GM19455 (cell line): ENCODE results near the gene PRSS36.
"Not testable (repeated sequence)": the region's sequence is repeated elsewhere in the genome, so short reads cannot be mapped to it uniquely, and the experiment has no call there.

Source experiments
- ATAC-seq: cut with Tn5 transposase; IDR thresholded peaks from one replicate; pipeline ENCODE4 v1.9.1; 2021; ENCODE audit not compliant: unreplicated experiment

PRSS36 gene

GRCh38 chr16:31184888-31185287 is 35.0 kb upstream of the PRSS36 start:
- no peak for ATAC-seq

- ATAC-seq = no peak
Measured at GRCh38 chr16:31183432-31184428, 33.9 kb upstream of the PRSS36 start.

DNA sequence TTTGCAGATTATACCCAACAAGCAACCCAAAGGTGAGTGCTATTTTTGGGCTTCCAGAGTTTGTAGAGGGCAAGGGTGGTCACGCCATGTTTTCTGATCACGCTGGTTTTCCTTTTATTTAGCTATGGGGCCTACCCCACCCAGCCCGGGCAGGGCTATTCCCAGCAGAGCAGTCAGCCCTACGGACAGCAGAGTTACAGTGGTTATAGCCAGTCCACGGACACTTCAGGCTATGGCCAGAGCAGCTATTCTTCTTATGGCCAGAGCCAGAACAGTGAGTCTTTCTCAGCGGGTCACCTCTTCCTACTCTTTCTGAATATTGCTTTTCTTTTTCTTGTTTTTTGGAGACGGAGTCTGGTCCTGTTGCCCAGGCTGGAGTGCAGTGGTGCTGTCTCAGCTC is 32.5 kb upstream of the PRSS36 start:
- no peak for ATAC-seq

GRCh38 chr16:31181102-31181830 is 31.4 kb upstream of the PRSS36 start:
- ATAC-seq = no peak

GRCh38 chr16:31179747-31180459 is 30.0 kb upstream of the PRSS36 start, which contains the start of gene FUS:
FUS (plus strand) TSS chr16:31180139; CDS start chr16:31180215, 76 bp downstream.
- peak; percentile 47 for ATAC-seq

DNA sequence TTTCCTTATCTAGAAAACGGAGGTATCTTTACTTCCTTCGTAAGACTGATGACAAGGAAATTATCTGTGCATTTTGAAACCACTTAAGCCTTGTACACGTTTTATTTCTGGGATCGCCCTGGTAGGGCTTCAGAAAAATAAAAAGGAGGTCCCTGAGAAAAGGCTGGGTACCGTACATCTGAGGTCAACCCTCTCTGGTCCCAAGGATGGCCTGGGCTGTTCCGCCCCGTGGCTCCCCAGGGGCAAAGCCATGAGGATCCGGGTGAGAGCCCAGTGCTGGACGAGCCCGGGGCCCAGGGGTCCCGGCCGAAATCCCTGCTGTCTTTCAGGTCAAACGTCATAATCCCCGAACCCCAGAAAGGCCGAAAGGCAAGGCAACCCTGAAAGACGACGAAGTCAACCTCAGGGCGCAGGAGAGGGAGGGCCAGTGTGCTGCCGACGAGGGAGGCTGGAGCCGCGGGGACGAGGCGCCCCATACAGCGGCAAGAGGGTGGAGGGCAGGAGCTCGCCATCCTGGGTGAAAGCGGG is 29.4 kb upstream of the PRSS36 start:
- no peak for ATAC-seq

DNA sequence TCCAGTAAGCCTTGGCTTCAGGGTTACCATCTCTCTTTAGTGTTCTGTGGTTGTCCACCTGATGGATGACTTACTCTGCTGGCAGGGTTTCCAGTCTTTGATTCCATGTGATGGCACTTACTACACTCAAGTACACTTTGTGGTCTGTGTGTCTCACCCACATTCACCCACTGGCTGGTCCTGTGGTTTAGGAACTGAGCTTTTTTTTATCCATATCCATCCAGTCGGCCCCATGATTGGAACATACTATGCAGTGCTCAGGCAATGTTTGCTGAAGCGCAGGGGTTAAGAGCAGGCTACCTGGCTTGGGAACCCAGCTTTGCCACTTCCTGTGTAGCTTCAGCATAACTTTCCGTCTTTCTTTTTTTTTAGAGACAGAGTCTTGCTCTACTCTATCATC is 27.3 kb upstream of the PRSS36 start:
- ATAC-seq = no peak

GRCh38 chr16:31170048-31170447 is 20.2 kb upstream of the PRSS36 start:
- ATAC-seq = not testable (repeated sequence)

GRCh38 chr16:31168848-31169247 is 19.0 kb upstream of the PRSS36 start:
- no peak for ATAC-seq

- no peak for ATAC-seq
Measured at GRCh38 chr16:31167315-31167714, 17.4 kb upstream of the PRSS36 start.

DNA sequence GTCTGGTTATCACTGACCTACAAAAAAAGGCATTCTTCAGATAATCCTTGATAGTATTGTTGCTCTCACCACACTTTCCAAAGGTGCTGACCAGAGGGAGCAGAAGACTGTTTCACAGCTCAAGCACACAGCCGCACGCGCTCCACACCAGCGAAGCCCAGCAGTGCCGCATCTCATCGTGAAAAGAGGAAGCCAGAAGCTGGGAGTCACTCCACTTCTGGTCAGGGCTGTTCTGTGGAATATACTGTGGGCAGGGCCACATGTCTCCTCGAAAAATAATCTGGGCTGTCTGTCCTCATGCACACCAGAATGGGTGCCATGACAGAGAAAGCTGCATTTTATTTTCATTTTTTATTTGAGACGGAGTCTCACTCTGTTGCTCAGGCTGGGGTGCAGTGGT is 7.3 kb upstream of the PRSS36 start:
- no peak for ATAC-seq

- not testable (repeated sequence) for ATAC-seq
Measured at GRCh38 chr16:31150976-31151375, 1.1 kb upstream of the PRSS36 start.

DNA sequence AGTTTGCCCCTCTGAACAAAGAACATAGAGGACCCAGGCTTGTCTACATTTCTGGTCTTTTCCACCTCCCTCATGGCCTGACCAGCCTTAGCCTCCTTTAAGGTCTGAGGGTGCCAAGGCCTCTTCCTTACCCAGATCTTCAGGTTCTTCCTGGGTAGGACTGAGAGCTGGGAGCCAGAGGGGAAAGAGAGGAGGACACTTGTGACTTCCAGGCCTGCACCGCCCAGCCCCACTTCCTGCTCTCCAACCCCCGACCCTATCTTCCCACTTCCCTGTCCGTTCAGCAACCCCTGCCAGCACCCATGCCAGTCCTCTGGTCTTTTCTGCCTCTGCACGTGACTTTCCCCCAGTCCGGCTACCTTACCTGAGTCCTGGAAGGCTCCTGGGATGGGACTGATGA is 534 bp downstream of the PRSS36 start:
- no peak for ATAC-seq

DNA sequence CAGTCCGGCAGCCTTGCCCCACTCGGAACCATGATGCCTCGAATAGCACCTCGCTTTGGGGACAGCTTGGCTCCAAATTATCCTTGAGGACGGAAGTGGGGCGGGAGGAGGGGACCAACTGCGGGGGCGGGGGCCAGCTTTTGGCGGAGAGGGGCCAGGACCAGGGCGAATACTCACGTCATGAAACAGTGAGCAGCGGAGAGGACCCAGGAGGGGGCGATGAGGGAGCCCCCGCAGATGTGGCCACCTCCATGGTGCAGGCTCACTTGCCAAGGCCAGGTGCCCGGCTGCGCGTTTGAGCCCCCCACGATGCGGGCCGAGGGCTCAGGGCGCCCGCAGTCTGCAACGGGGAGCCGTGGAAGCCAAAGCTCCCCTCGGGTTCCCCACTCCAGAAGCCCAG is 970 bp downstream of the PRSS36 start:
- ATAC-seq = no peak

- ATAC-seq = no peak
Measured at GRCh38 chr16:31148281-31148728, 1.6 kb downstream of the PRSS36 start.

GRCh38 chr16:31147574-31147973 is 2.3 kb downstream of the PRSS36 start:
- ATAC-seq = no peak

DNA sequence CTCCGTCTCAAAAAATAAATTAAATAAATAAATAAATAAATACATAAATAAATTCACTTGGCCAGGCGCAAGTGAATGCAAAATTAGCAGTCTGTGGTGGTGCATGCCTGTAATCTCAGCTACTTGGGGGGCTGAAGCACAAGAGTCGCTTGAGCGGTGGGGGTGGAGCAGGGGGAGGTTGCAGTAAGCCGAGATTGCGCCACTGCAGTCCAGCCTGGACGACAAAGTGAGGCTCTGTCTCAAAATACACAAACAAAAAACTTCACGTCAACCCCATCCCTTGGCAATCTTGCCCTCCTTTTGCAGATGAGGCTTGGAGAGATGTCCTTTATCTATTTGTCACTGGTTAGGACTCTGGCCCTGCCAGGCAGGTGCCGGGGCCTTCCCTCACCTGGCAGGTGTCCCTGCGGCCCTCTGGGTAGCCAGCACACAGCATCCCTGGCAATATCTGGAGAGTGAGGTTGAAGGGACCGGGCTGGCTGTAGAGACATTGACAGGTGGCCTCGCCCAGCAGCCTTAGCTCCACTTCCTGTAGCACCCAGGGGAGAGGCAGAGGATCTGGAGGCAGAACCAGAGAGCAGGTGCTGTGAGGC is 4.4 kb downstream of the PRSS36 start:
- ATAC-seq = no peak

- not testable (repeated sequence) for ATAC-seq
Measured at GRCh38 chr16:31144418-31144817, 5.4 kb downstream of the PRSS36 start.

- ATAC-seq = no peak
Measured at GRCh38 chr16:31143694-31144148, 6.1 kb downstream of the PRSS36 start.

DNA sequence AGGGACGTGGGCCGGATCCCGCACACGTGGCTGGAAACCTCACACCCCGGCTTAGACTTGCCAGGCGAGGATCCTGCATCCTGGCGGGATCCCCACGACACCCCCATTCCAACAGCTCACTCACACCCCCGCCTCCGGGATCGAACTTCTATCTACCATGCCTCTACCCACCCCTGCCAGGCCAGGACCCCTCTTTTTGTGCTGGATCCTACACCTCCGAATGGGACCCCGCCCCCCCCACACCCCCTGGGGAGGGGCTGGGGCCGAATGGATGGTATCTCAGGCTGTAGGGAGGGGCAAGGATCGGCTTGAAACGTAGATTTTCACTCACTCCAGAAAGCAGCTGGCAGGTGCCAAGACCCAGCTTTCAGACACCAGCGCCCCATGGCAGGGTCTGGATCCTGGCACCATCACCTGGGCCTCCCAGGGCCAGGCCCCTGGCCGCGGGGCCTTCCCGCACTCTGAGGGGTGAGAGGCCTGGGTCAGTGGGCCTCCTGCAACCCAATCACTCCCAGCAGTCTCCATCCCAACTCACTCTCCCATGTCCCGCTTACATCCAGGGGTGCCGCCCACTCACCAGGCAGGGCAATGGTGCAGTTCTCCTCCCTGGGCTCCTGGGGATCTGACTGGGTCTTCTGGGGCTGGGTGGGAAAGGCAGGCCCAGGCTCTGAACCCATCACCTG is 6.7 kb downstream of the PRSS36 start:
- ATAC-seq = no peak
